Lower lobe of right lung (tissue), 2 donors: ENCODE measurements around the gene SLC18A3. TPM values are rescaled to one million over a fixed set of nuclear protein-coding genes. Genes with fewer than 3 reads are reported as not detected.

Experiments used
- ATAC-seq, 2 donors: fragments of 200-7000 bp; cut with Tn5 transposase; one replicate each; pipeline ENCODE4 v1.9.1; 2020 to 2022; ENCODE audit warnings: mild to moderate bottlenecking in 2 of 2, moderate library complexity in 2 of 2
- DNase-seq: peaks from one replicate; pipeline ENCODE4 v3.0.0-alpha.2; 2020
- H3K27ac ChIP-seq: fragments of 200-600 bp; one replicate; pipeline ENCODE4 v1.8.0; 2022
- H3K27me3 ChIP-seq: fragments of 200-600 bp; one replicate; pipeline ENCODE4 v1.8.0; 2022; ENCODE audit warnings: low read depth
- H3K36me3 ChIP-seq: fragments of 200-600 bp; one replicate; pipeline ENCODE4 v1.8.0; 2022; ENCODE audit warnings: mild to moderate bottlenecking
- H3K4me1 ChIP-seq: fragments of 200-600 bp; one replicate; pipeline ENCODE4 v1.8.0; 2022
- H3K4me3 ChIP-seq: fragments of 200-600 bp; one replicate; pipeline ENCODE4 v1.8.0; 2022; ENCODE audit warnings: mild to moderate bottlenecking
- H3K9me3 ChIP-seq: fragments of 200-600 bp; one replicate; pipeline ENCODE4 v1.8.0; 2022
- intact Hi-C: fragments of 100-400 bp; cut with DNase I; formaldehyde crosslinking; loops from one replicate; pipeline ENCODE4 v1.11.0; 2022
- total RNA-seq: library from RNA; stranded (reverse); fragmentation: NEBNext Ultra II Directional; extraction: Animal tissue kit (Norgen Biotek cat#: 25700); gene quantifications from one replicate; pipeline ENCODE4 v1.2.1, GENCODE V29; 2021
- TF ChIP-seq, protein P1 (sequence below): fragments of 200-600 bp; IDR thresholded peaks from one replicate; pipeline ENCODE4 v1.8.0; 2022; ENCODE audit warnings: antibody characterized with exemption, mild to moderate bottlenecking
- donor health status: DM: no; HTN: yes; CAD: no; lungs with severe emphysema.

Gene SLC18A3
- total RNA-seq, 1 donor from 2014 or later: not detected

GRCh38 chr10:49611816-49612512, 1.9 kb downstream of the SLC18A3 start:
- no peak for ATAC-seq
- Histone ChIP-seq H3K36me3 (no peaks in the 10 kb centered on the region), H3K27me3 (peaks cover 98% of the 10 kb centered on the region), H3K9me3 (no peaks in the 10 kb centered on the region), H3K27ac (no peak overlapping the region), H3K4me3 (no peak overlapping the region), H3K4me1 (peaks cover 9% of the 10 kb centered on the region)
- DNase-seq: no peak
- intact Hi-C loops: no loop called here
- TF ChIP-seq, protein P1, sequence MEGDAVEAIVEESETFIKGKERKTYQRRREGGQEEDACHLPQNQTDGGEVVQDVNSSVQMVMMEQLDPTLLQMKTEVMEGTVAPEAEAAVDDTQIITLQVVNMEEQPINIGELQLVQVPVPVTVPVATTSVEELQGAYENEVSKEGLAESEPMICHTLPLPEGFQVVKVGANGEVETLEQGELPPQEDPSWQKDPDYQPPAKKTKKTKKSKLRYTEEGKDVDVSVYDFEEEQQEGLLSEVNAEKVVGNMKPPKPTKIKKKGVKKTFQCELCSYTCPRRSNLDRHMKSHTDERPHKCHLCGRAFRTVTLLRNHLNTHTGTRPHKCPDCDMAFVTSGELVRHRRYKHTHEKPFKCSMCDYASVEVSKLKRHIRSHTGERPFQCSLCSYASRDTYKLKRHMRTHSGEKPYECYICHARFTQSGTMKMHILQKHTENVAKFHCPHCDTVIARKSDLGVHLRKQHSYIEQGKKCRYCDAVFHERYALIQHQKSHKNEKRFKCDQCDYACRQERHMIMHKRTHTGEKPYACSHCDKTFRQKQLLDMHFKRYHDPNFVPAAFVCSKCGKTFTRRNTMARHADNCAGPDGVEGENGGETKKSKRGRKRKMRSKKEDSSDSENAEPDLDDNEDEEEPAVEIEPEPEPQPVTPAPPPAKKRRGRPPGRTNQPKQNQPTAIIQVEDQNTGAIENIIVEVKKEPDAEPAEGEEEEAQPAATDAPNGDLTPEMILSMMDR: no peak

DNA sequence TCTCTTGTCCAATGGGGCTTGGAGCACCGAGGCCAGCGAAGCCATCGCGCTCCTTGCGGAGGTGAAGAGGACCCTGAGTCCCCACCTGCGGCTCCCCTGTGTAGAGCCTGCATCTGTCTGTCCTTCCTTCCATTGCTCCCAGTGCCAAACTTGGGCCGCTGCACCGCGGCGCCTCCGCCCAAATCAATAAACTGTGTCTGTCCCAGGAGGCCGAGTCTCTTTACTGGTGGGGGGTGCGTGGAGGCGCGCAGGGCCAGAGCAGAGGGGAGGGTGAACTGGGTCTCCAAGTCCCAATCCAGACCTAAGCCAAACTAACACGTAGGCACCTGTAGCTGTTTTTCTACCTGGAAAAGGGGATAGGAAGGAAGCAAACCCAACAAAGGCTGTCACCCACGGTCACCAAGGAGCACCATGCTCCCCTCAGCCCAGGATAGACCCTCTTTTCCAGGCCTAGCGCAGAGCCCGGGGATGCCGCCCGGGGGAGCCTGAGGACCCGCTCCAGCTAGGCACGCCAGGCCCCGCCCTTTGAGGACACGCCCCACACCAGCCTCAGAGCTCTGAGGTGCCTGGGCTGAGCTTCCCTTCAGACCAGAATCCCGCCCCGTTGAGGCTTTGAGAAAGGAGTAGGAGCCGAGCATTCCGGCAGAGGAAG, 2.5 kb downstream of the SLC18A3 start:
- intact Hi-C loops: no loop called here
- TF ChIP-seq, protein P1: no peak
- ATAC-seq (no peak), DNase-seq (no peak)
- H3K27me3 ChIP-seq: peaks cover 93% of the 10 kb centered on the region
- no peak overlapping the region for H3K27ac ChIP-seq
- H3K9me3 ChIP-seq: no peaks in the 10 kb centered on the region
- H3K4me3 ChIP-seq: no peak overlapping the region
- peaks cover 9% of the 10 kb centered on the region for H3K4me1 ChIP-seq
- no peaks in the 10 kb centered on the region for H3K36me3 ChIP-seq

DNA sequence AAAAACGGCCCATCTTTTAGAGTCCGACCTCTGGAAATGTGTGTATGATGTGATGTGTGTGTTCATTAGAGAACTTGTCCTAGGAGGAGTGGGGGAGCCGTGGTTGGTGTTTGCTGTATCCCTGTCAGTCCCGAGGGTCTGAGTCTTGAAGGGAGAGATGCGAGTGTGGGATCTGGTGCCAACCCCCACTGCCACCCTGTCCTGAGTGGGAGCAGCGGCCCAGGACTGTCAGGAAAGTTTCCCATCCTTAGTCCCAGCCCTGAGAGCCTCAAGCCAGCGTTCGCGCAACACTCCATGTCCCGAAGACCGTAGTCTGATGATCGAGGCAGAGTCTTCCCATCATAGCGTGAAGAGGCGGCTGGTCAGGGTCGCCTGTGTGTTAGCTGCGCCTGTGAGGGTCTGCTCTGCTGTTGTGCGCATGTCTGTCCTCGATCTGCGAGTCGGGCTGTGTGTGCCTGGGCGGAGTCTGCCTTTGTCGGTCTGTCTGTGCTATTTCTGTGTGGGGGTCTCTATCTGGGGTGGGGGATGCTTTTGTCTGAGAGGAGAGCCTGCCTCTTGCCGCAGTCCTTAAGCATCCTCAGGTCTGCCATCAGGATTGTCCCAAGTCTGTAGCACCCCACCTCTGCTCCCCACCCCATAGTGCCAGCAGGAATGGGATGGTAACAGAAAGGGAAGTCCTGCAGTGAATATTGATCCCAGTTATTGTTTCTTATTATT, 3.2 kb downstream of the SLC18A3 start:
- Histone ChIP-seq H3K27me3 (peaks cover 93% of the 10 kb centered on the region), H3K27ac (no peak overlapping the region), H3K4me3 (no peak overlapping the region), H3K4me1 (peaks cover 9% of the 10 kb centered on the region), H3K36me3 (no peaks in the 10 kb centered on the region), H3K9me3 (no peaks in the 10 kb centered on the region)
- intact Hi-C loops: no loop called here
- ATAC-seq (no peak), DNase-seq (no peak)
- TF ChIP-seq, protein P1: no peak

GRCh38 chr10:49613882-49614241, 3.8 kb downstream of the SLC18A3 start, which contains the start of gene CHAT:
Gene CHAT (plus strand): TSS chr10:49614037. CDS start chr10:49614190, 153 bp downstream.
- H3K27me3 ChIP-seq: peaks cover 91% of the 10 kb centered on the region
- intact Hi-C loops: no loop called here
- TF ChIP-seq, protein P1: no peak

DNA sequence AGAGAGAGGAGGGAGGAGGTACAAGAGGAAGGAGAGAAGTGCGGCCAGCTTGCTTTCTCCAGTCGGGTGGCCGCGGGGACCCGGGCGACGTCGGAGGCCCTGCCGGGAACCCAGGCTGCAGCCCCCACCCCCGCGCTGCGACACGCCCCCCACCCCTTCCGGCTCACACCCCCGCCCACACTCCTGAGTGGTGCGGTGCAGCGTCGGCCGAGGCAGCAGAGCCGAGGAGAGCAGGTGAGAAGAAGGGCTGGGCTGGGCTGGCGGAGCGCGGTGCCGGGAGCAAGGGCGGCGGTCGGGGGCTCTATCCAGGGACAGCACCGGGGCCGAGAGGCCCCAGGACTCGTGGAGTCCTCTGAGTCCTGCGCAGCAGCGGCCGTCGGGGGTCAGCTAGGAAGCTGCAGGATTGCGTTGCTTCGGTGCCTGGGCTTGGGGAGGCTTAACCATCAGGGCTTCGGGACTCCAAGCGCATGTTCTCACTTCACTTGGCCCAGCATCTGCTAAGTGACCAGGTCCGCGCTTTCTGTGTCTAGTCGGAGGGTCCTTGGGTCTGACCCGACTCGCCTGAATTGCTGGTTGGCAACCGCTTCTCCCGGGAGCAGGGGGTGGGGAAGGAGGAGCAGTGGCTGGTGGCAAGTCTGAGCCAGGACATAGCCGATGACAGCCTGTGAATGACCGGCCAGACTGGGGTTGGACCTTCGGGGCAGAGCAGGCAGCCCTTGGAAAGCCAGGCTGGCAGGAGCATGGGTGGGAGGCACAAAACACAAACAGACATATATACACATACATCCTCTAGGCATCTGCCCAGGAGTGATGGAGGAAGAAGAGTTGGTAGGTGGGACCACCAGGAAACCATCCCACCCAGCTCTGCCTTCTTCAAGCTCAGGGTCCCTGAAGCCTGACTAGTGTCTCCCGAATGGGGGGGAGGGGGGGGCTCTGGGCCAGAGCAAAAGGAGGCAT, 4.4 kb downstream of the SLC18A3 start:
- peaks cover 84% of the 10 kb centered on the region for H3K27me3 ChIP-seq
- no peak overlapping the region for H3K4me3 ChIP-seq
- peaks cover 9% of the 10 kb centered on the region for H3K4me1 ChIP-seq
- DNase-seq (no peak), ATAC-seq (no peak)
- no peak overlapping the region for H3K27ac ChIP-seq
- no peaks in the 10 kb centered on the region for H3K36me3 ChIP-seq
- intact Hi-C loops: no loop called here
- TF ChIP-seq, protein P1: no peak
- H3K9me3 ChIP-seq: no peaks in the 10 kb centered on the region

More at GRCh38 chr10:49613882-49614241, 3.8 kb downstream of the SLC18A3 start, which contains the start of gene CHAT:
- H3K9me3 ChIP-seq: no peaks in the 10 kb centered on the region
- no peak within 1 kb of the TSS for H3K27ac ChIP-seq
- H3K4me3 ChIP-seq: no peak within 1 kb of the TSS
- ATAC-seq (no peak), DNase-seq (no peak)
- no peaks in the 10 kb centered on the region for H3K36me3 ChIP-seq
- H3K4me1 ChIP-seq: peaks cover 9% of the 10 kb centered on the region
